Measurements from ENCODE around the gene GRIA3.

The GRIA3 gene

GRCh38 chrX:123184219-123184865, at the start of gene GRIA3:
Gene GRIA3 (plus strand): TSS chrX:123184278. CDS start chrX:123184536, 258 bp downstream.
- H3K4me1 Mint-ChIP-seq (ENCODE audit: low read depth), result peaks cover 8% of the 10 kb centered on the region
- no peak within 1 kb of the TSS for H3K4me3 Mint-ChIP-seq
- no peaks in the 10 kb centered on the region for H3K36me3 Mint-ChIP-seq (ENCODE audit: low read depth)
- H3K27me3 Mint-ChIP-seq, result peaks cover 46% of the 10 kb centered on the region
- H3K27ac Mint-ChIP-seq, result no peak within 1 kb of the TSS
- no peaks in the 10 kb centered on the region for H3K9me3 Mint-ChIP-seq
- intact Hi-C loops (cut with micrococcal nuclease), result no loop called here

- Mint-ChIP-seq H3K9me3 (no peaks in the 10 kb centered on the region), H3K36me3 (ENCODE audit: low read depth) (no peaks in the 10 kb centered on the region), H3K27me3 (no peaks in the 10 kb centered on the region), H3K4me3 (no peak overlapping the region), H3K4me1 (ENCODE audit: low read depth) (no peaks in the 10 kb centered on the region), H3K27ac (no peak overlapping the region)
- intact Hi-C loops (cut with micrococcal nuclease), result no loop called here
Measured at GRCh38 chrX:123138473-123138872, 45.6 kb upstream of the GRIA3 start.

GRCh38 chrX:123140454-123140853, 43.6 kb upstream of the GRIA3 start:
- no peaks in the 10 kb centered on the region for H3K27me3 Mint-ChIP-seq
- H3K4me1 Mint-ChIP-seq (ENCODE audit: low read depth), result no peaks in the 10 kb centered on the region
- no peaks in the 10 kb centered on the region for H3K9me3 Mint-ChIP-seq
- intact Hi-C loops (cut with micrococcal nuclease), result no loop called here
- no peak overlapping the region for H3K4me3 Mint-ChIP-seq
- H3K36me3 Mint-ChIP-seq (ENCODE audit: low read depth), result no peaks in the 10 kb centered on the region
- no peak overlapping the region for H3K27ac Mint-ChIP-seq

GRCh38 chrX:123140904-123141303, 43.2 kb upstream of the GRIA3 start:
- Mint-ChIP-seq H3K27me3 (no peaks in the 10 kb centered on the region), H3K4me1 (ENCODE audit: low read depth) (no peaks in the 10 kb centered on the region), H3K36me3 (ENCODE audit: low read depth) (no peaks in the 10 kb centered on the region), H3K4me3 (no peak overlapping the region), H3K27ac (no peak overlapping the region), H3K9me3 (no peaks in the 10 kb centered on the region)
- intact Hi-C loops (cut with micrococcal nuclease), result no loop called here

- intact Hi-C loops (cut with micrococcal nuclease), result no loop called here
- no peak overlapping the region for H3K27ac Mint-ChIP-seq
- no peaks in the 10 kb centered on the region for H3K9me3 Mint-ChIP-seq
- no peak overlapping the region for H3K4me3 Mint-ChIP-seq
- no peaks in the 10 kb centered on the region for H3K27me3 Mint-ChIP-seq
- no peaks in the 10 kb centered on the region for H3K4me1 Mint-ChIP-seq (ENCODE audit: low read depth)
- no peaks in the 10 kb centered on the region for H3K36me3 Mint-ChIP-seq (ENCODE audit: low read depth)
Measured at GRCh38 chrX:123153846-123154335, 30.2 kb upstream of the GRIA3 start.

GRCh38 chrX:123155327-123155726, 28.8 kb upstream of the GRIA3 start:
- no peaks in the 10 kb centered on the region for H3K4me1 Mint-ChIP-seq (ENCODE audit: low read depth)
- peaks cover 8% of the 10 kb centered on the region for H3K9me3 Mint-ChIP-seq
- no peak overlapping the region for H3K4me3 Mint-ChIP-seq
- intact Hi-C loops (cut with micrococcal nuclease), result no loop called here
- no peaks in the 10 kb centered on the region for H3K36me3 Mint-ChIP-seq (ENCODE audit: low read depth)
- H3K27me3 Mint-ChIP-seq, result no peaks in the 10 kb centered on the region
- no peak overlapping the region for H3K27ac Mint-ChIP-seq

GRCh38 chrX:123157586-123157985, 26.5 kb upstream of the GRIA3 start:
- Mint-ChIP-seq H3K27ac (no peak overlapping the region), H3K4me1 (ENCODE audit: low read depth) (no peaks in the 10 kb centered on the region), H3K27me3 (no peaks in the 10 kb centered on the region), H3K36me3 (ENCODE audit: low read depth) (no peaks in the 10 kb centered on the region), H3K4me3 (no peak overlapping the region), H3K9me3 (peaks cover 9% of the 10 kb centered on the region)
- intact Hi-C loops (cut with micrococcal nuclease), result no loop called here

- intact Hi-C loops (cut with micrococcal nuclease), result no loop called here
- Mint-ChIP-seq H3K36me3 (ENCODE audit: low read depth) (no peaks in the 10 kb centered on the region), H3K4me1 (ENCODE audit: low read depth) (no peaks in the 10 kb centered on the region), H3K4me3 (no peak overlapping the region), H3K27ac (no peak overlapping the region), H3K9me3 (peaks cover 9% of the 10 kb centered on the region), H3K27me3 (no peaks in the 10 kb centered on the region)
Measured at GRCh38 chrX:123159403-123159802, 24.7 kb upstream of the GRIA3 start.

- H3K4me3 Mint-ChIP-seq, result no peak overlapping the region
- H3K36me3 Mint-ChIP-seq (ENCODE audit: low read depth), result no peaks in the 10 kb centered on the region
- intact Hi-C loops (cut with micrococcal nuclease), result no loop called here
- peaks cover 10% of the 10 kb centered on the region for H3K9me3 Mint-ChIP-seq
- no peak overlapping the region for H3K27ac Mint-ChIP-seq
- no peaks in the 10 kb centered on the region for H3K27me3 Mint-ChIP-seq
- H3K4me1 Mint-ChIP-seq (ENCODE audit: low read depth), result no peaks in the 10 kb centered on the region
Measured at GRCh38 chrX:123167621-123168020, 16.5 kb upstream of the GRIA3 start.

GRCh38 chrX:123169247-123169901, 14.7 kb upstream of the GRIA3 start:
- H3K4me3 Mint-ChIP-seq, result no peak overlapping the region
- no peaks in the 10 kb centered on the region for H3K36me3 Mint-ChIP-seq (ENCODE audit: low read depth)
- no peak overlapping the region for H3K27ac Mint-ChIP-seq
- peaks cover 10% of the 10 kb centered on the region for H3K9me3 Mint-ChIP-seq
- intact Hi-C loops (cut with micrococcal nuclease), result no loop called here
- H3K4me1 Mint-ChIP-seq (ENCODE audit: low read depth), result no peaks in the 10 kb centered on the region
- H3K27me3 Mint-ChIP-seq, result no peaks in the 10 kb centered on the region

- Mint-ChIP-seq H3K9me3 (peaks cover 10% of the 10 kb centered on the region), H3K36me3 (ENCODE audit: low read depth) (no peaks in the 10 kb centered on the region), H3K4me1 (ENCODE audit: low read depth) (no peaks in the 10 kb centered on the region), H3K27ac (no peak overlapping the region), H3K27me3 (no peaks in the 10 kb centered on the region), H3K4me3 (no peak overlapping the region)
- intact Hi-C loops (cut with micrococcal nuclease), result no loop called here
Measured at GRCh38 chrX:123170546-123170945, 13.5 kb upstream of the GRIA3 start.

GRCh38 chrX:123171781-123172180, 12.3 kb upstream of the GRIA3 start:
- Mint-ChIP-seq H3K4me1 (ENCODE audit: low read depth) (no peaks in the 10 kb centered on the region), H3K4me3 (no peak overlapping the region), H3K9me3 (peaks cover 4% of the 10 kb centered on the region), H3K36me3 (ENCODE audit: low read depth) (no peaks in the 10 kb centered on the region), H3K27me3 (no peaks in the 10 kb centered on the region), H3K27ac (no peak overlapping the region)
- intact Hi-C loops (cut with micrococcal nuclease), result no loop called here

GRCh38 chrX:123172869-123173268, 11.2 kb upstream of the GRIA3 start:
- H3K36me3 Mint-ChIP-seq (ENCODE audit: low read depth), result no peaks in the 10 kb centered on the region
- H3K9me3 Mint-ChIP-seq, result no peaks in the 10 kb centered on the region
- no peaks in the 10 kb centered on the region for H3K27me3 Mint-ChIP-seq
- H3K4me3 Mint-ChIP-seq, result no peak overlapping the region
- H3K27ac Mint-ChIP-seq, result no peak overlapping the region
- intact Hi-C loops (cut with micrococcal nuclease), result no loop called here
- H3K4me1 Mint-ChIP-seq (ENCODE audit: low read depth), result no peaks in the 10 kb centered on the region

GRCh38 chrX:123173833-123174232, 10.2 kb upstream of the GRIA3 start:
- Mint-ChIP-seq H3K27me3 (no peaks in the 10 kb centered on the region), H3K27ac (no peak overlapping the region), H3K4me3 (no peak overlapping the region), H3K9me3 (no peaks in the 10 kb centered on the region), H3K4me1 (ENCODE audit: low read depth) (no peaks in the 10 kb centered on the region), H3K36me3 (ENCODE audit: low read depth) (no peaks in the 10 kb centered on the region)
- intact Hi-C loops (cut with micrococcal nuclease), result no loop called here

Measured in dendritic cell treated with granulocyte-macrophage colony-stimulating factor and Interleukin-4, amounts not matched to agents 40 ng/mL and 50 ng/mL, for 4 days (primary cell).